Lung (tissue), 12 donors: ENCODE data around the gene TFR2. TPM values are rescaled to one million over a fixed set of nuclear protein-coding genes. Genes with fewer than 3 reads are reported as not detected.

Source experiments
- ATAC-seq: fragments of 200-7000 bp; cut with Tn5 transposase; one replicate; pipeline ENCODE4 v1.9.1; 2020; ENCODE audit warnings: moderate number of reproducible peaks; ENCODE audit not compliant: insufficient read depth, low FRiP score
- DNase-seq, 3 donors: peaks; one replicate each; pipeline ENCODE4 v3.0.0-alpha.2; 2013 to 2017
- H3K27ac ChIP-seq, 2 donors: one replicate each; pipeline ENCODE4 v1.5.1; 2013; ENCODE audit warnings: mild to moderate bottlenecking in 2 of 2, moderate library complexity in 2 of 2, control low read depth in 1 of 2, inconsistent platforms in 1 of 2, low read depth in 1 of 2, low read length in 1 of 2
- H3K27me3 ChIP-seq, 3 donors: one replicate each; pipeline ENCODE4 v1.5.1; 2013; ENCODE audit warnings: low read length in 2 of 3; ENCODE audit not compliant: control insufficient read depth in 3 of 3, insufficient read depth in 3 of 3
- H3K36me3 ChIP-seq, 4 donors: one replicate each; pipeline ENCODE4 v1.5.1; 2013; ENCODE audit warnings: low read length in 4 of 4, mild to moderate bottlenecking in 1 of 4, moderate library complexity in 1 of 4; ENCODE audit not compliant: control insufficient read depth in 4 of 4, insufficient read depth in 4 of 4
- H3K4me1 ChIP-seq, 5 donors: one replicate each; pipeline ENCODE4 v1.5.1; 2013; ENCODE audit warnings: low read length in 5 of 5, mild to moderate bottlenecking in 2 of 5, moderate library complexity in 1 of 5; ENCODE audit not compliant: control insufficient read depth in 5 of 5, insufficient read depth in 5 of 5
- H3K4me3 ChIP-seq: one replicate; pipeline ENCODE4 v1.5.1; 2013; ENCODE audit warnings: mild to moderate bottlenecking, control low read depth, moderate library complexity
- H3K9ac ChIP-seq, 2 donors: one replicate each; pipeline ENCODE4 v1.5.1; 2013; ENCODE audit warnings: low read length in 2 of 2, control low read depth in 1 of 2; ENCODE audit not compliant: insufficient read depth in 1 of 2
- H3K9me3 ChIP-seq, 4 donors: one replicate each; pipeline ENCODE4 v1.5.1; 2013; ENCODE audit warnings: low read length in 3 of 4, mild to moderate bottlenecking in 1 of 4, moderate library complexity in 1 of 4; ENCODE audit not compliant: control insufficient read depth in 4 of 4, insufficient read depth in 3 of 4
- WGBS, 2 donors: extraction: QIAGEN DNeasy Blood & Tissue Kit; methylation state at CpG; one replicate each; pipeline ENCODE4 v1.1.7; 2013; 5-methylcytosine and 5-hydroxymethylcytosine counted together
- polyA plus RNA-seq, 2 donors: library from polyadenylated mRNA; stranded (reverse); fragments of 200-250 nt; gene quantifications; one replicate each; pipeline ENCODE4 v1.2.1, GENCODE V29; 2013
- total RNA-seq, 2 donors: library from RNA; depleted of rRNA in 1 of 2; stranded (reverse); fragments of >200 nt in 1 of 2; gene quantifications; one replicate each; pipeline ENCODE4 v1.2.1, GENCODE V29; 2014 to 2021
- TF ChIP-seq, protein P1 (sequence below): IDR thresholded peaks from 2 replicates; pipeline ENCODE4 v1.5.1; 2012; ENCODE audit warnings: mild to moderate bottlenecking; ENCODE audit errors: control extremely low read depth, extremely low read depth
- donor health status: control.
- donor health status: control.
- donor health status: Bipolar disorder and iron deficiency.
- donor health status: healthy.
- donor health status: DM: yes; HTN: yes; CAD: no.

TFR2 gene
- total and polyA plus RNA-seq, 4 donors: 0.33 to 2.1 (median 1.3) TPM

DNA sequence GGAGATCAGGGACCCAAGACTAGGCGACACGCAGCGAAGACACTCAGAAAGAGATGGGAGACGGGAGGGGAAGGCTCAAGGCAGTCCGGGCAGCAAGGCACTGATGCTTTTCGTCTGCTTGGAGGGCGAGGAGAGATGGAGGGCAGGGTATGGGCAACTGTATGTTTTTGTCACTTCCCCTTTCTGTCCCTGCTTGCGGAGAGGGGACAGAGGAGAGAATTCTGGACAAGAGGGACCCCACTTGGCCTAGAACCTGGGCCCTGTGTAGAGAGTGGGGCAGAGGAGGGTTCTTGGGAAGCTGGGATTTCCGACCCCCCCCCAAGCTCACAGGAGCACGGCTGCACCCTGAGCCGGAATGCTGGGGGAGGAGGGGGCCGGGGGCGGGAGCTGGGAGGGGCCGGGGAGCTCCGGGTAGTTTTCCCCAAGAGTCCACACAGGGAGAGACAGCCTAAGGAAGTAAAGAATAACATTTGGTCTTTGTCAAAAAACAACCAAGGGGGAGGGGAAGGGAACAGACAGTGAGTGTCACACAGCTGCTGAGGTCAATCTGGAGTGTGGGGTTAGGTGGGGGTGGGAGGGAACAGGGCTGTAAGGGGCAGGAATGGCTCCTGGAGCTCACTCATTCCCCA, 57.2 kb downstream of the TFR2 start:
- Histone ChIP-seq H3K27me3 (no peaks in the 10 kb centered on the region), H3K9me3 (peaks cover 0 to 2% (median 0%) of the 10 kb centered on the region in 4 donors), H3K27ac (peak overlapping the region in 1 of 2 donors; percentile 98), H3K4me3 (peak overlapping the region; percentile 31), H3K36me3 (peaks cover 3 to 27% (median 23%) of the 10 kb centered on the region in 4 donors), H3K9ac (peak overlapping the region; percentile 31 to 47), H3K4me1 (peaks cover 0 to 36% (median 14%) of the 10 kb centered on the region in 5 donors)
- DNase-seq: peak; percentile 76 to 95 (median 94)
- TF ChIP-seq, protein P1, sequence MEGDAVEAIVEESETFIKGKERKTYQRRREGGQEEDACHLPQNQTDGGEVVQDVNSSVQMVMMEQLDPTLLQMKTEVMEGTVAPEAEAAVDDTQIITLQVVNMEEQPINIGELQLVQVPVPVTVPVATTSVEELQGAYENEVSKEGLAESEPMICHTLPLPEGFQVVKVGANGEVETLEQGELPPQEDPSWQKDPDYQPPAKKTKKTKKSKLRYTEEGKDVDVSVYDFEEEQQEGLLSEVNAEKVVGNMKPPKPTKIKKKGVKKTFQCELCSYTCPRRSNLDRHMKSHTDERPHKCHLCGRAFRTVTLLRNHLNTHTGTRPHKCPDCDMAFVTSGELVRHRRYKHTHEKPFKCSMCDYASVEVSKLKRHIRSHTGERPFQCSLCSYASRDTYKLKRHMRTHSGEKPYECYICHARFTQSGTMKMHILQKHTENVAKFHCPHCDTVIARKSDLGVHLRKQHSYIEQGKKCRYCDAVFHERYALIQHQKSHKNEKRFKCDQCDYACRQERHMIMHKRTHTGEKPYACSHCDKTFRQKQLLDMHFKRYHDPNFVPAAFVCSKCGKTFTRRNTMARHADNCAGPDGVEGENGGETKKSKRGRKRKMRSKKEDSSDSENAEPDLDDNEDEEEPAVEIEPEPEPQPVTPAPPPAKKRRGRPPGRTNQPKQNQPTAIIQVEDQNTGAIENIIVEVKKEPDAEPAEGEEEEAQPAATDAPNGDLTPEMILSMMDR: no peak
- ATAC-seq: no peak
- 6 to 12% methylated on average over 15 of the region's 15 CpGs for whole genome bisulfite sequencing, 2 donors

DNA sequence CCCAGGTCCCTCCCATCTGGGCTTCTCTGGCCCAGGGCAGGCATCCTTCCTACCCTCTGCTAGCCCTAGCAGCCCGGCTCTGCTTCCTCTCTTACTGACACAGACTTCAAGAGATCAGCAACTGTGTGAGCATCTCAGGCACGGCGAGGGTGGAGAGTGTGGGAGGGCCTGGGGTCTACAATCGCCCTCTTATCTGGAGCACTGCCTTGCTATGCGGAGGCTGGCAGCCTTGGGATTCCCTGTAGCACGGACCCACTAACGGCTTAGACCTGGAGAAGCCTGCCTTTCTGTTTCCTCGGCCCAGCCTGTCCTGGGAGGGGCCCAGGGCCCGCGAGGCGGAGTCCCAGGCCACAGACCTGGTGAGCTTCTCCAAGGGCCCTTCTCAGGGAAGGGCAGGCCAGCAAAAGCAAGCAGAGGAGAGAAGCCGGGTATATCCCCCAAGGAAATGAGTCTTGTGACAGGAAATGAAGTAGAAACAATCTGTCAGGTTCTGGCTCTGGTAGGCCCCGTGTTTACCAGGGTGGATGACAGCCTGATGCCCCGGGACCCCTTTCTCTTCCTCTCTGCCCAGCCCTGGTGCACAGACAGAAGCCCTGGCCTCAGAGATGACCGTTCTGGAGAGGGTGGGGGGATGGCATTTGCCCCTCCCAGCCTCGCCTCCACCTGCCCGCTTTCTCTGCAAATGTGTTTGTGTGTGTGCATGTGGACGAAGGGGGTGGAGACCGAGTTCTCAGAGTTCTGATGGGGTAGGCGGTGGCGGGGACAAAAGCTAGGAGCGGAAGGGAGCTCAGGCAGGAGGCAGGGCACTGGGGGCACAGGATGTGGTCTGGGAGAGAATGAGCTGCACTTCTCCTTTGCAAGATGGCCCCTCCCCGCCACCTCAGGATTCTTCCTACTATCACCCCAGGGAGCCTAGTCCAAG, 58.0 kb downstream of the TFR2 start:
- H3K27ac ChIP-seq: peak overlapping the region in 1 of 2 donors; percentile 96
- H3K9me3 ChIP-seq: peaks cover 0 to 2% (median 0%) of the 10 kb centered on the region in 4 donors
- peak overlapping the region; percentile 31 for H3K4me3 ChIP-seq
- H3K36me3 ChIP-seq: peaks cover 3 to 35% (median 29%) of the 10 kb centered on the region in 4 donors
- 4 to 10% methylated on average over 23 of the region's 23 CpGs for WGBS, 2 donors
- TF ChIP-seq, protein P1: no peak
- H3K9ac ChIP-seq: peak overlapping the region; percentile 31 to 40
- H3K4me1 ChIP-seq: peaks cover 0 to 36% (median 14%) of the 10 kb centered on the region in 5 donors
- DNase-seq (peak; percentile 42 to 61 (median 50)), ATAC-seq (no peak)
- no peaks in the 10 kb centered on the region for H3K27me3 ChIP-seq

DNA sequence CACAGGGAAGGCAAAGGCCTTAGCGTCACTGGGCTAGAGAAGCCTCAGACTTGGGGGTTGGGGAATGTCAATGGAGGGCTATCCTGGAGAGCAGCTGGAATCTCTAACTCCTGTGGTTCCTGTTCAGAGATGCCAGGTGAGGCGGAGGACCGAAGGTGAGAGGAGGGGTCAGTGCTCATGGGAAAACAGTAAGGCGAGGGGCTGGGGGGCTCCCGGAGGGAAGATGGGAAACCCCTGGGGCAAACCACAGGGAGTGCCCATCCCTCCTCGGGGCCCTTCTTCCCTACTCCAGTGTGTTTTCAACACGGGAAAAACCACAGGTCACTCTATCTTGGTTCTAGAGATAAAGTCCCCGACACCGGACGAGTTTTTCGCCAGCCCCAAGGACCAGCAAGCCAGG, 58.7 kb downstream of the TFR2 start:
- no peak overlapping the region for H3K9ac ChIP-seq
- H3K27ac ChIP-seq: peak overlapping the region in 1 of 2 donors; percentile 96
- H3K27me3 ChIP-seq: no peaks in the 10 kb centered on the region
- no peak for DNase-seq
- 53 to 58% methylated on average over 11 of the region's 11 CpGs for WGBS, 2 donors
- ATAC-seq: no peak
- H3K4me1 ChIP-seq: peaks cover 0 to 36% (median 14%) of the 10 kb centered on the region in 5 donors
- peaks cover 0 to 2% (median 0%) of the 10 kb centered on the region in 4 donors for H3K9me3 ChIP-seq
- H3K4me3 ChIP-seq: no peak overlapping the region
- TF ChIP-seq, protein P1: no peak
- peaks cover 6 to 38% (median 33%) of the 10 kb centered on the region in 4 donors for H3K36me3 ChIP-seq
